NCI-H345 treated with DMSO at 0.1 percent for 48 hours (cell line): ENCODE results near the gene MGMT.

Experiments
- DNase-seq: peaks from one replicate; lab custom pipeline; 2025; ENCODE audit not compliant: unreplicated experiment; lab: John Stamatoyannopoulos, UW

MGMT gene

GRCh38 chr10:129615921-129616525 lies 149.0 kb downstream of the MGMT start:
- DNase-seq = no peak

GRCh38 chr10:129617768-129618167 lies 150.7 kb downstream of the MGMT start:
- DNase-seq = no peak

GRCh38 chr10:129621062-129621461 lies 154.0 kb downstream of the MGMT start:
- no peak for DNase-seq

- no peak for DNase-seq
Observed at GRCh38 chr10:129621693-129622092, 154.7 kb downstream of the MGMT start.

- no peak for DNase-seq
Observed at GRCh38 chr10:129622291-129622690, 155.2 kb downstream of the MGMT start.

GRCh38 chr10:129622736-129623135 lies 155.7 kb downstream of the MGMT start:
- DNase-seq = no peak

- no peak for DNase-seq
Observed at GRCh38 chr10:129624526-129624925, 157.5 kb downstream of the MGMT start.

GRCh38 chr10:129626309-129626708 lies 159.3 kb downstream of the MGMT start:
- DNase-seq = no peak

- no peak for DNase-seq
Observed at GRCh38 chr10:129626796-129627435, 159.9 kb downstream of the MGMT start.

GRCh38 chr10:129627442-129627841 lies 160.4 kb downstream of the MGMT start:
- no peak for DNase-seq

GRCh38 chr10:129628823-129629222 lies 161.8 kb downstream of the MGMT start:
- DNase-seq = no peak

- DNase-seq = no peak
Observed at GRCh38 chr10:129629911-129630310, 162.9 kb downstream of the MGMT start.

- DNase-seq = no peak
Observed at GRCh38 chr10:129631006-129631405, 164.0 kb downstream of the MGMT start.

GRCh38 chr10:129631870-129632623 lies 165.0 kb downstream of the MGMT start:
- DNase-seq = no peak

GRCh38 chr10:129637010-129637409 lies 170.0 kb downstream of the MGMT start:
- DNase-seq = no peak

GRCh38 chr10:129637846-129638245 lies 170.8 kb downstream of the MGMT start:
- no peak for DNase-seq

- DNase-seq = no peak
Observed at GRCh38 chr10:129641351-129641750, 174.3 kb downstream of the MGMT start.

GRCh38 chr10:129641982-129642381 lies 174.9 kb downstream of the MGMT start:
- DNase-seq = no peak

- DNase-seq = no peak
Observed at GRCh38 chr10:129642427-129642826, 175.4 kb downstream of the MGMT start.

- DNase-seq = no peak
Observed at GRCh38 chr10:129643266-129643665, 176.2 kb downstream of the MGMT start.

GRCh38 chr10:129645487-129645886 lies 178.4 kb downstream of the MGMT start:
- DNase-seq = no peak

- no peak for DNase-seq
Observed at GRCh38 chr10:129646973-129647372, 179.9 kb downstream of the MGMT start.
